ENCODE data around the gene PRRG4.

DNA sequence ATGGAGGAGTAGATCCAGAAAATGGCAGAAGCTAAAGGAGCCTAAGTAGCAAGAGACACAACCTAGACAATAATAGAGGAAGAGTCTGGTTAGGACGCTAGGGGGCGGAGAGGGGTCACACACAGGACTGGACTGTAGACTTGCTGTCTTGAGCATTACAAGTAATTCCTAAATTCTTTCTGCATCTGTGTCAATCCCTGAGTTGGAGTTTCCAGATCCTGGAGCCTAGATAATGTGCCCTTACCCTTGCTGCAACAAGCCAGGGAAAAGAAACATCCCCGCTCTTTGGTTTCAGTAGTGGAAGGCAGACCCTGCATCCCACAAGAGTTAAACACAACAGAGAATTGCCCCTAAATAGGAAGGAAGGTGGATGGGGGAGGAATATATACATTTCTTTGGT lies 20.4 kb upstream of the PRRG4 start:
- TF ChIP-seq, protein P1, sequence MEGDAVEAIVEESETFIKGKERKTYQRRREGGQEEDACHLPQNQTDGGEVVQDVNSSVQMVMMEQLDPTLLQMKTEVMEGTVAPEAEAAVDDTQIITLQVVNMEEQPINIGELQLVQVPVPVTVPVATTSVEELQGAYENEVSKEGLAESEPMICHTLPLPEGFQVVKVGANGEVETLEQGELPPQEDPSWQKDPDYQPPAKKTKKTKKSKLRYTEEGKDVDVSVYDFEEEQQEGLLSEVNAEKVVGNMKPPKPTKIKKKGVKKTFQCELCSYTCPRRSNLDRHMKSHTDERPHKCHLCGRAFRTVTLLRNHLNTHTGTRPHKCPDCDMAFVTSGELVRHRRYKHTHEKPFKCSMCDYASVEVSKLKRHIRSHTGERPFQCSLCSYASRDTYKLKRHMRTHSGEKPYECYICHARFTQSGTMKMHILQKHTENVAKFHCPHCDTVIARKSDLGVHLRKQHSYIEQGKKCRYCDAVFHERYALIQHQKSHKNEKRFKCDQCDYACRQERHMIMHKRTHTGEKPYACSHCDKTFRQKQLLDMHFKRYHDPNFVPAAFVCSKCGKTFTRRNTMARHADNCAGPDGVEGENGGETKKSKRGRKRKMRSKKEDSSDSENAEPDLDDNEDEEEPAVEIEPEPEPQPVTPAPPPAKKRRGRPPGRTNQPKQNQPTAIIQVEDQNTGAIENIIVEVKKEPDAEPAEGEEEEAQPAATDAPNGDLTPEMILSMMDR (IDR thresholded peaks at IDR 0.05), result peak; percentile 92
- TF ChIP-seq ZFX (IDR thresholded peaks at IDR 0.05; ENCODE audit: borderline replicate concordance), result no peak
